ENCODE data around the gene PRXL2C.
"Not testable (repeated sequence)": the region's sequence is repeated elsewhere in the genome, so short reads cannot be mapped to it uniquely, and the experiment has no call there.

PRXL2C gene

GRCh38 chr9:96655198-96655851 lies at the start of gene PRXL2C:
PRXL2C (minus strand) TSS chr9:96655317; CDS start chr9:96655281, 36 bp downstream.
- DNase-seq (ENCODE audit: low read depth in 2 of 2): peak; percentile 71 to 73

- not testable (repeated sequence) for DNase-seq (ENCODE audit: low read depth in 2 of 2)
These were observed 45.7 kb upstream of the PRXL2C start for GRCh38 chr9:96700721-96701375.

DNA sequence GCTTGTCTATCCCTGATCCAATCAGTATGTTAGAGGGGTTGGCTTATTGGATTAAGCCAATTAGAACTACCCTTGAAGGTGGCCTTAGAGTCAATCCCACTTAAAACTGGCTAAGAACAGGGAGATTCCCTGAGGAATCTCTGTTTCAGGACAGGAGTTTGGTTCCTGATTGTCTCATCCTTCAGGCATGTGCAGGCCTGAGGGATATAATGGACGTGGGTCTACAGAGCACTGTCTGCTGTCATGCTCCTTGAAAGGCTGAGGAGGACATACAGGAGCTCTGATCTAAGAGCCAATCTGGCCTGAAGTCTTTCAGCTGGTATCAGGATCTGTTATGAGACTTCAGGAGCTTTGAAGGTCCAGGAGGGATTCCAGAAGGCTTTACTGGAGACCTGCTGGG lies 36.2 kb upstream of the PRXL2C start:
- no peak for DNase-seq (ENCODE audit: low read depth in 2 of 2)

DNA sequence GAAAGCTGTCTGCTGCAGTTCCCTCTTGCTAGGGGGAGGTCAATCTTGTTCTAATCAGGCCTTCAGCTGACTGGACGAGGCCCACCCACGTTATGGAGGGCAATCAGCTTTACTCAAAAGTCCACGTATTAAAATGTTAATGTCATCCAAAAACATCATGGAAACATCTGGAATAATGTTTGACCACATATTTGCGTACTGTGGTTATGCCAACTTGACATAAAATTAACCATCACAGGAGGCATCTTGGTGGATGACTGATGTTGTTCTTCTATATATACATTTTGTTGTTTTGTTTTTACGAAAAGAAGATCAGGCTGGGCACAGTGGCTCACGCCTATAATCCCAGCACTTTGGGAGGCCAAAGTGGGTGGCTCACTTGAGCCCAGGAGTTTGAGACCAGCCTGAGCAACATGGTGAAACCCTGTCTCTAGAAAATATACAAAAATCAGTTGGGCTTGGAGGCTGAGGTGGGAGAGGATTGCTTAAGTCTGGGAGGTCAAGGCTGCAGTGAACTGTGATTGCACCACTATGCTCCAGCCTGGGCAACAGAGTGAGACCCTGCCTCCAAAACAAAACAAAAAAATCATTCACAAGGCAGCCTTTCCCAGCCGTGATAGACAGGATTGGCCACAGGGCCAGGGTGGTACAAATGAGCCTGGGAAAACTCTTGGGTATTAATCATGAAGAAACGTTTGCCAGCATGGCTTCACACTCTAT lies 33.8 kb upstream of the PRXL2C start:
- no peak for DNase-seq (ENCODE audit: low read depth in 2 of 2)

- no peak for DNase-seq (ENCODE audit: low read depth in 2 of 2)
These were observed 33.1 kb upstream of the PRXL2C start for GRCh38 chr9:96688187-96688586.

DNA sequence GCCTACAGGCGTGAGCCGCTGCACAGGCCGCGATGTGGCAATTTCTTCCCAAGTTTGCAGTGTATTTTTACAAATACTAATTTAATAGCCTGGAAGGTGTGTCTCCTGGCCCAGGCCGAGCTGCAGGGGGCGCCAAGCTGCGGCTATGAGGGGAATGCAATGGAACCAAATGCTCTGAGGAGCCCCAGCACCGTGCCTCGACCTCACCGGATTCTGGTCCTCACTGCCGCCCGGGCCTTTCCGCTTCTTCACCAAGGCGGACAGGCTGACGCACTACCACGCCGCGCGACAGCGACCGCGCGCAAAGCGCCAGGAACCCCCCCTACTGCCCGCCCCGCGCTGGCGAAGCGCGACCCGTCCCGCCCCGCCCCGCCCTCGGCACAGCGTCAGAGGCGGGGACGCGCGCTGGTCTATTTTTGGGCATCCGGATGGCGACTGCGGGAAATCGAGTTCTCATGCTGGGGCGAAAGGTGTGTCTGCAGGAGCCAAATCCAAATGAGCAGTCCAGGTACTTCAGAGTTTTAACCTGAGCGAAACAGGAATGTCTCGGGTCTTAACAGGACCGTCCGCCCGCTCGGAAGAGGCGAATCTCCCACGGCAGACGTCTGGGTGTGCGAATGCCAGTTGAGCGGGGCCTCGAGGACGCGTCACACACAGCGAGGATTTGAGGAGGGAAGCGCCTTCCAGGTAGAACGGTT lies 31.7 kb upstream of the PRXL2C start:
- DNase-seq (ENCODE audit: low read depth in 2 of 2): peak; percentile 29 to 63

DNA sequence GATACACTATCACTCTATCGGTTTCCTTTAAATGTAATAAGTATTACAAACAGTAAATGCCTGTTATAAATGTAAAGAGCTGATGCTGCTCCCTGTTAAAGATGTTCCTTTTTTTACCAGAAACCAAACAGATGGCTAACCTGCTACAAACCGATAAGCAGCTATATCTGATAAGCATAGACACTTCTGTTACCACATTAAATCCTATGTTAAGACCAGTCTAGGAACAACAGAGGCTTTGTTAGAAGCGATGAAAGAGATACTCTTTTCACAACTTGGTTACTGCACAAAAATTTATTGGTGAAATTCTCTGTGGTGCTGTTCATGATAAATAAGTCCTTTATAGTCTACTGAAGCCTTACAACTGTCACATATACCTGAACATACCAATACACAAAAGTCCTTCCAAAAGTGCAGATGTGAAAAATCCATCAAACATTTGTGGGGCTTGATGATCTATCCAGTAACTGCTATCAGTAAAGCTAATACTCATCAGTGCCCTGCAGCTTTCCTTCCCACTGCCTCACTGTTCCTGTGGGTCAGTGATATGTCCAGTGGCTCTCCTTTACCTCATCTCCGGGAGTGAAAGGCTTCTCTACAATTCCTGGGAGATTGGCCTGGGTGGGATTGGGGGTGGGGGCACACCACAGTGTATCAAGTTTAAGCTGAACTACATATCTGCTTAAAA lies 25.8 kb upstream of the PRXL2C start:
- no peak for DNase-seq (ENCODE audit: low read depth in 2 of 2)

GRCh38 chr9:96674906-96675538 lies 19.9 kb upstream of the PRXL2C start:
- DNase-seq (ENCODE audit: low read depth in 2 of 2): no peak

- DNase-seq (ENCODE audit: low read depth in 2 of 2): not testable (repeated sequence)
These were observed 18.7 kb upstream of the PRXL2C start for GRCh38 chr9:96673786-96674185.

DNA sequence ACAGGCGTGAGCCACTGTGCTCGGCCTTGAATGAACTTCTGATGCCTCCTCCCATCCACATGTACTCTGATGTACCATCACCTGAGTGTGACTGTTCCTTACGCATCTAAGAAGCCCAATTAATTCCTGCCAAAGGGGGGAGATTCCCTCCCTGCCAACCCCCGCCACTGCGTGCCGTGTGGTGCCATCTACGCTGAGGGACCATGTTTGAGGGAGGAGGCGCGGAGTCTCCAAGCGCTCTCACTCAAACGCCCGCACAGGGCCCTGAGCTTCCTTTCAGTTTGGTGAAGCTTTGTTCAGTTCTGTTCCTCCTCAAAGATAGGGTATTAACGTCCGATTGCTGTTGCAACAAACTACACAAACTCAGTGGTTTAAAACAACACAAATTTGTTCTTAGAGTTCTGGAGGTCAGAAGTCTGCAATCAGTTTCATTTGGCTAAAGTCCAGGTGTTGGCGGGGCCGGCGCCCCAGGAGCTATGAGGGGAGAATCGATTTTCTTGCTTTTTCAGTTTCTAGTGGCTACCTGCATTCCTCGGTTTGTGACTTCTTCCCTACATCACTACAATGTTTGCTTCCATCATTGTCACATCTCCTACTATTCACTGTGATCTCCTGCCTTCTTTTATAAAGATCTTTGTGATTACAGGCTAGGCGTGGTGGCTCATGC lies 13.9 kb upstream of the PRXL2C start:
- DNase-seq (ENCODE audit: low read depth in 2 of 2): no peak

DNA sequence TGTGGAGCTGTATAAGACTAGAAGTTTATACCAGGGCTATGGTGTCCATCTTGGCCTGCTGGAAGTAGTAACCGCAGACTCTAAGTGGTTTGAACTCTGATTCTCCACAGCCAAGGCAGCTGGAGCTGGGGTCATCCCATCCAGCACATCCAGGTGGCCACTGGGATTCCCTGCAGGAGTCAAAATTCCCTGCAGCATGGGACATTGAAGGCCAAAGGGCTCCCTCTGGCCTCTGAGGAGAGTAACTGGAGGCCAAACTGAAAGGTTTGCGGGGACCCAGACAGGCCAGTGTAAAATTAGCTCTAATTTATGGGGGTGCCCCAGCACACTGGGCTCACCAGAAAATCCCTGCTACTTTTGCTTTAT lies 12.2 kb upstream of the PRXL2C start:
- no peak for DNase-seq (ENCODE audit: low read depth in 2 of 2)

GRCh38 chr9:96666653-96667362 lies 11.7 kb upstream of the PRXL2C start:
- not testable (repeated sequence) for DNase-seq (ENCODE audit: low read depth in 2 of 2)

- DNase-seq (ENCODE audit: low read depth in 2 of 2): no peak
These were observed 10.7 kb upstream of the PRXL2C start for GRCh38 chr9:96665789-96666188.

- DNase-seq (ENCODE audit: low read depth in 2 of 2): no peak
These were observed 8.5 kb upstream of the PRXL2C start for GRCh38 chr9:96663506-96664120.

DNA sequence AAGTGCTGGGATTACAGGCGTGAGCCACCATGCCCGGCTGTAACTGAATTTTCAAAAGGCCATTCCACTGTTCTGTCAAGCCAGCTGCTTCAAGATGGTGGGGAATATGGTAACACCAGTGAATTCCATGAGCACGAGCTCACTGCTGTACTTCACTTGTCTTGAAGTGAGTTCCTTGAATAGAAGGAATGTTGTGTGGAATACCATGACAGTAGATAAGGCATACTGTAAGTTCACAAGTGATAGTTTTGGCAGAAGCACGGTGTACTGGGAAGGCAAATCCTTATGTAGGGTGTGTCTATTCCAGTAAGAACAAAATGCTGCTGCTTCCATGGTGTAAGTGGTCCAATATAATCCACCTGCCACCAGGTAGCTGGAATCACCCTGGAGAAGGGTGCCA lies 6.6 kb upstream of the PRXL2C start:
- no peak for DNase-seq (ENCODE audit: low read depth in 2 of 2)

DNA sequence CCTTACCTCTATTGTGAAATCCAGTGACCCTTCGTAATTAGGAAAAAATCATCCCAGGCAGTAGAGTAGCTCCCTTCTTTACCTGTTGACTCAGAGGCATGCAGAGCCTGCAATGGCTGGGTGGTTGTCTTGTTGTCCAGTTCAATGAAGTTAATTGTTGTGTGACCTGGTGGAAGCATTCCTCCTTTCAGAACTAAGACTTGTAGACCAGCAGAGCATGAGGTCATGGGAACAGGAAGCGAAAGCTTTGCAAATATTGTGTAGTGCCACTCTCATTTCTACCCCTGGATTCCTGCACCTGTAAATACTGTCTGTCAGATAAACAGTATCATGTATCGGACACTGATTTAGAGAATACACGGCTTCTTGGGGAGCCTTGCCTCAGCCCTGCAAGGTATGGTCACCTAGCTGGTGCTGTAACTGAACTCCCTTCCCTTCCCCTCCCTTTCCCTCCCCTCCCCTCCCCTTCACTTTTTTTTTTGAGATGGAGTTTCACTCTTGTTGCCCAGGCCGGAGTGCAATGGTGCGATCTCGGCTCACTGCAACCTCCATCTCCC lies 5.7 kb upstream of the PRXL2C start:
- DNase-seq (ENCODE audit: low read depth in 2 of 2): no peak

DNA sequence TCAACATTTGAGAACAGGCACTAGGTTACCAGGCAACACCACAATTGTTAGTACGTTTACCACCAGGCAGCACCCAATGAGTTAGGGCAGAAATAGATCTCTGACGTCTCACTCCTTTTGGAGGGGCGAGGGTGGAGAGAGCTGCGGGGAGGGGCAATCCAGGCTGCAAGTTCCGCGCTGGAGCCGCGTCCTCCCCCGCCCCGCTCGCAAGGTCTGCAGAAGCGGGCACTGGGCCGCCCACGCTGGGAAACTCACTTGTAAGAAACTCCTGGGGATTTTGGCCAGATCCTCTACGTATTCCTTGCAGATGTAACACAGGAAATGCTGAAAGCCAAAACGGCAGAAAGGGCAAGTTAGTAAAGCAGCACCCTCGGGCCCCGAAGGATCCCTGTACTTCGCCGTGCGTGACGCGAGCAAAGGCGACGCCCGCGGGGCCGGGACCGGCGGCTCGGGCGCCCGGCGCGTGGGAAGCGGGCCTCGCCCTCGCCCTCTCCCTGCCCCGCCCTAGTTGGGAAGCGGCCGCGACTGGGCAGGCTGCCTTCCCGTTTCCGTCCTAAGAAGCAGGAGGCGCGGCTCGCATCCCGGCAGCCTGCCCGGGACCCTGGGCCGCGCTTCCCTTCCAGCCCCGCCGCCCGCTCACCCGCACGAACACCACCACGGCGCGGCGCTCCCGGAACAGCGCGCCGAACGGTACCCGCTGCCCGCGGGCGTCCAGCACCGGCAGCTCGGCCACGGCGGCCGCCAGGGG lies 493 bp downstream of the PRXL2C start:
- DNase-seq (ENCODE audit: low read depth in 2 of 2): peak; percentile 48 to 58

GRCh38 chr9:96651626-96652025 lies 3.5 kb downstream of the PRXL2C start:
- DNase-seq (ENCODE audit: low read depth in 2 of 2): no peak
